Activated CD8-positive, alpha-beta T cell treated with anti-CD3 and anti-CD28 coated beads for 36 hours (primary cell): ENCODE data around the gene MORF4L1. TPM values are rescaled to one million over a fixed set of nuclear protein-coding genes. Genes with fewer than 3 reads are reported as not detected.

Experiments used
- ATAC-seq: fragments of 200-7000 bp; cut with Tn5 transposase; one replicate; pipeline ENCODE4 v1.10.0; 2021; ENCODE audit warnings: mild to moderate bottlenecking, moderate library complexity
- CTCF ChIA-PET: fragments of 350-600 bp; sonication (Branson Sonifier 250); formaldehyde crosslinking; loops from one replicate; lab custom pipeline; 2021; ENCODE audit warnings: antibody characterized with exemption; lab: Charles Lee
- POLR2A ChIA-PET: fragments of 350-600 bp; sonication (Branson Sonifier 250); formaldehyde crosslinking; loops from one replicate; lab custom pipeline; 2021; ENCODE audit warnings: antibody characterized with exemption; lab: Charles Lee
- DNase-seq: peaks from one replicate; pipeline ENCODE4 v3.0.0-alpha.2; 2020
- H3K27ac Mint-ChIP-seq: one replicate; pipeline ENCODE4 v1.8.0; 2021; ENCODE audit warnings: mild to moderate bottlenecking, mixed read lengths
- H3K27me3 Mint-ChIP-seq: one replicate; pipeline ENCODE4 v1.8.0; 2021; ENCODE audit warnings: mixed read lengths
- H3K36me3 Mint-ChIP-seq: one replicate; pipeline ENCODE4 v1.8.0; 2021; ENCODE audit warnings: low read depth, mixed read lengths
- H3K4me1 Mint-ChIP-seq: one replicate; pipeline ENCODE4 v1.8.0; 2021; ENCODE audit warnings: low read depth, mixed read lengths
- H3K4me3 Mint-ChIP-seq: one replicate; pipeline ENCODE4 v1.8.0; 2021; ENCODE audit warnings: mild to moderate bottlenecking, moderate library complexity, mixed read lengths
- H3K9me3 Mint-ChIP-seq: one replicate; pipeline ENCODE4 v1.8.0; 2021; ENCODE audit warnings: mixed read lengths
- CTCF ChIP-seq: fragments of 200-600 bp; IDR thresholded peaks from one replicate; pipeline ENCODE4 v1.8.0; 2022; ENCODE audit warnings: antibody characterized with exemption, mild to moderate bottlenecking
- intact Hi-C: fragments of 100-400 bp; cut with micrococcal nuclease; formaldehyde crosslinking; loops from one replicate; pipeline ENCODE4 v1.10.0; 2022
- total RNA-seq, 2 experiments: library from RNA; stranded (reverse); gene quantifications; one replicate each; pipeline ENCODE4 v1.2.3, GENCODE V29; 2021

Gene MORF4L1
- total RNA-seq, 2 experiments from 2014 or later: 236 to 247 TPM

GRCh38 chr15:78922527-78922926, 49.8 kb downstream of the MORF4L1 start:
- ATAC-seq: no peak
- intact Hi-C loops: no loop called here
- ChIA-PET CTCF (no interaction called here), POLR2A (no interaction called here)
- Mint-ChIP-seq H3K36me3 (peaks cover 18% of the 10 kb centered on the region), H3K9me3 (no peaks in the 10 kb centered on the region), H3K27me3 (no peaks in the 10 kb centered on the region), H3K4me3 (no peak overlapping the region), H3K4me1 (no peaks in the 10 kb centered on the region), H3K27ac (no peak overlapping the region)
- TF ChIP-seq CTCF: no peak
- DNase-seq: no peak

GRCh38 chr15:78923015-78923414, 50.3 kb downstream of the MORF4L1 start:
- POLR2A ChIA-PET: no interaction called here
- no peak for TF ChIP-seq CTCF
- DNase-seq (no peak), ATAC-seq (no peak)
- CTCF ChIA-PET: interaction anchor here (1.0 kb wide), 1 partner anchor 105 kb away, joined by 4 read pairs; no protein-coding TSS in a partner anchor
- Mint-ChIP-seq H3K4me3 (no peak overlapping the region), H3K4me1 (no peaks in the 10 kb centered on the region), H3K9me3 (no peaks in the 10 kb centered on the region), H3K36me3 (peaks cover 14% of the 10 kb centered on the region), H3K27me3 (no peaks in the 10 kb centered on the region), H3K27ac (no peak overlapping the region)
- intact Hi-C loops: no loop called here

- Mint-ChIP-seq H3K27ac (no peak overlapping the region), H3K9me3 (no peaks in the 10 kb centered on the region), H3K4me3 (no peak overlapping the region), H3K4me1 (no peaks in the 10 kb centered on the region), H3K27me3 (no peaks in the 10 kb centered on the region), H3K36me3 (peaks cover 12% of the 10 kb centered on the region)
- no peak for TF ChIP-seq CTCF
- ATAC-seq: no peak
- ChIA-PET CTCF (interaction anchor here (1.0 kb wide), 1 partner anchor 104 kb away, joined by 4 read pairs; no protein-coding TSS in a partner anchor), POLR2A (no interaction called here)
- DNase-seq: no peak
- intact Hi-C loops: no loop called here
These were observed 51.0 kb downstream of the MORF4L1 start for GRCh38 chr15:78923480-78924360.

GRCh38 chr15:78925076-78925624, 52.5 kb downstream of the MORF4L1 start:
- ChIA-PET CTCF (interaction anchor here (0.9 to 2.2 kb wide), 4 partner anchors 10 to 82 kb away, joined by 3 to 7 read pairs (median 4); no protein-coding TSS in a partner anchor), POLR2A (interaction anchor here (0.6 kb wide), 1 partner anchor 12 kb away, joined by 3 read pairs; no protein-coding TSS in a partner anchor)
- Mint-ChIP-seq H3K4me3 (no peak overlapping the region), H3K36me3 (peaks cover 10% of the 10 kb centered on the region), H3K4me1 (no peaks in the 10 kb centered on the region), H3K27ac (no peak overlapping the region), H3K27me3 (no peaks in the 10 kb centered on the region), H3K9me3 (no peaks in the 10 kb centered on the region)
- DNase-seq (no peak), ATAC-seq (no peak)
- intact Hi-C loops: no loop called here
- no peak for TF ChIP-seq CTCF
